ENCODE results near the gene MARS1.

DNA sequence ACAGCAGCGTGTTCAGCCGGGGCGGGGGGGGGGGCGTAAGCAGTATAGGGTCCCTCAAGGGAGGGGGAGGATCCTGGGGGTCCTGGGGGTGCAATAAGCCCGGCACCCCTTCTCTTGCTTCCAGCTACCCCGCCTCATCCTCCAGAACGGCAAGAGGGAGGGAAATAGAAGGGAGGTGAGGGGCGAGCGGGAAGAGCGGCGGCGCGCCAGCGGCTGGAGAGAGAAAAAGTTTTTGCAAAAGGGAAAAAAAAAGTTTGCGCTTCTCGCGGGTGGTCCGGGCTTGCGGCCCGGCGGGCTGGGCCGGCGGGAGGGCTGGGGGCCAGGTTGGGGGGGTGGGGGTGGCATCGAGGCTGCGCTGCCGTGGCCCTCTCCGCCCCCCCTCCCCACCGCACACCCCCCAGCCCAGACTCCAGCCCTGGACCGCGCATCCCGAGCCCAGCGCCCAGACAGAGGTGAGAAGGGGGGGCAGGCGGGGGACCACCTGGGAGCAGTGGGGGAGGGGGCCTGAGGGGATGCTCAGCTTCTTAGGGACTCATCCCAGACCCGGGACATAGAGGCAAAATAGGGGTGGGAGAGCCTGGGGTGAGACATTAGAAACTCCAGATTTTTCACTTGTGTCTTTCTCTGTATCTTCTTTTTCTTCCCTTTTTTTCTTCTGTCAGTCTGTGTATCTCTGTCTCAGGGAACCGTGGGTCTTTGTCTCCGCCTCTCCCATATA is 28.0 kb upstream of the MARS1 start, which contains the start of gene GLI1:
- TF ChIP-seq, protein P1, sequence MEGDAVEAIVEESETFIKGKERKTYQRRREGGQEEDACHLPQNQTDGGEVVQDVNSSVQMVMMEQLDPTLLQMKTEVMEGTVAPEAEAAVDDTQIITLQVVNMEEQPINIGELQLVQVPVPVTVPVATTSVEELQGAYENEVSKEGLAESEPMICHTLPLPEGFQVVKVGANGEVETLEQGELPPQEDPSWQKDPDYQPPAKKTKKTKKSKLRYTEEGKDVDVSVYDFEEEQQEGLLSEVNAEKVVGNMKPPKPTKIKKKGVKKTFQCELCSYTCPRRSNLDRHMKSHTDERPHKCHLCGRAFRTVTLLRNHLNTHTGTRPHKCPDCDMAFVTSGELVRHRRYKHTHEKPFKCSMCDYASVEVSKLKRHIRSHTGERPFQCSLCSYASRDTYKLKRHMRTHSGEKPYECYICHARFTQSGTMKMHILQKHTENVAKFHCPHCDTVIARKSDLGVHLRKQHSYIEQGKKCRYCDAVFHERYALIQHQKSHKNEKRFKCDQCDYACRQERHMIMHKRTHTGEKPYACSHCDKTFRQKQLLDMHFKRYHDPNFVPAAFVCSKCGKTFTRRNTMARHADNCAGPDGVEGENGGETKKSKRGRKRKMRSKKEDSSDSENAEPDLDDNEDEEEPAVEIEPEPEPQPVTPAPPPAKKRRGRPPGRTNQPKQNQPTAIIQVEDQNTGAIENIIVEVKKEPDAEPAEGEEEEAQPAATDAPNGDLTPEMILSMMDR (conservative IDR thresholded peaks at IDR 0.05; ENCODE audit: low read depth in 2 of 2) = no peak
- TF ChIP-seq POLR2AphosphoS5 (IDR thresholded peaks at IDR 0.05; ENCODE audit: low read depth) (no peak), NANOG (IDR thresholded peaks at IDR 0.05; ENCODE audit: borderline replicate concordance) (no peak), EZH2 (IDR thresholded peaks at IDR 0.05; ENCODE audit: low read depth, unreplicated experiment) (no peak), EZH2phosphoT487 (IDR thresholded peaks at IDR 0.05; ENCODE audit: unreplicated experiment) (no peak), JUNB (IDR thresholded peaks at IDR 0.05; ENCODE audit: unreplicated experiment) (no peak), ZNF331 (CRISPR knock-in tag; IDR thresholded peaks at IDR 0.05; ENCODE audit: low read depth) (no peak), CREB1 (CRISPR knock-in tag; IDR thresholded peaks at IDR 0.05; ENCODE audit: low read depth) (no peak), STAT1 (IDR thresholded peaks at IDR 0.05; ENCODE audit: unreplicated experiment) (no peak)
- TF ChIP-seq, protein P2, sequence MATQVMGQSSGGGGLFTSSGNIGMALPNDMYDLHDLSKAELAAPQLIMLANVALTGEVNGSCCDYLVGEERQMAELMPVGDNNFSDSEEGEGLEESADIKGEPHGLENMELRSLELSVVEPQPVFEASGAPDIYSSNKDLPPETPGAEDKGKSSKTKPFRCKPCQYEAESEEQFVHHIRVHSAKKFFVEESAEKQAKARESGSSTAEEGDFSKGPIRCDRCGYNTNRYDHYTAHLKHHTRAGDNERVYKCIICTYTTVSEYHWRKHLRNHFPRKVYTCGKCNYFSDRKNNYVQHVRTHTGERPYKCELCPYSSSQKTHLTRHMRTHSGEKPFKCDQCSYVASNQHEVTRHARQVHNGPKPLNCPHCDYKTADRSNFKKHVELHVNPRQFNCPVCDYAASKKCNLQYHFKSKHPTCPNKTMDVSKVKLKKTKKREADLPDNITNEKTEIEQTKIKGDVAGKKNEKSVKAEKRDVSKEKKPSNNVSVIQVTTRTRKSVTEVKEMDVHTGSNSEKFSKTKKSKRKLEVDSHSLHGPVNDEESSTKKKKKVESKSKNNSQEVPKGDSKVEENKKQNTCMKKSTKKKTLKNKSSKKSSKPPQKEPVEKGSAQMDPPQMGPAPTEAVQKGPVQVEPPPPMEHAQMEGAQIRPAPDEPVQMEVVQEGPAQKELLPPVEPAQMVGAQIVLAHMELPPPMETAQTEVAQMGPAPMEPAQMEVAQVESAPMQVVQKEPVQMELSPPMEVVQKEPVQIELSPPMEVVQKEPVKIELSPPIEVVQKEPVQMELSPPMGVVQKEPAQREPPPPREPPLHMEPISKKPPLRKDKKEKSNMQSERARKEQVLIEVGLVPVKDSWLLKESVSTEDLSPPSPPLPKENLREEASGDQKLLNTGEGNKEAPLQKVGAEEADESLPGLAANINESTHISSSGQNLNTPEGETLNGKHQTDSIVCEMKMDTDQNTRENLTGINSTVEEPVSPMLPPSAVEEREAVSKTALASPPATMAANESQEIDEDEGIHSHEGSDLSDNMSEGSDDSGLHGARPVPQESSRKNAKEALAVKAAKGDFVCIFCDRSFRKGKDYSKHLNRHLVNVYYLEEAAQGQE (IDR thresholded peaks at IDR 0.05; ENCODE audit: unreplicated experiment) = no peak

Measured in GM23338 (cell line).